OCI-LY1 (cell line): ENCODE data around the gene ZSCAN21.

Experiments used
- H2AFZ ChIP-seq: fragments of 200-600 bp; sonication (generic), shearing (Covaris generic); 2 replicates; pipeline ENCODE4 v1.6.0; 2014; ENCODE audit warnings: antibody characterized with exemption, mild to moderate bottlenecking, low read length
- H3F3A ChIP-seq: fragments of 200-600 bp; sonication (generic), shearing (Covaris generic); 2 replicates; pipeline ENCODE4 v1.6.0; 2014; ENCODE audit warnings: mild to moderate bottlenecking, antibody characterized with exemption, low read length, moderate library complexity; ENCODE audit not compliant: insufficient read depth
- H3K27ac ChIP-seq: fragments of 200-600 bp; sonication (generic); 2 replicates; pipeline ENCODE4 v1.5.1; 2014; ENCODE audit warnings: low read length, mixed run types, mild to moderate bottlenecking, low read depth; ENCODE audit not compliant: poor library complexity, severe bottlenecking
- H3K27me3 ChIP-seq: fragments of 200-600 bp; sonication (generic); 2 replicates; pipeline ENCODE4 v1.6.0; 2014; ENCODE audit warnings: antibody characterized with exemption, mild to moderate bottlenecking, low read length, moderate library complexity; ENCODE audit not compliant: insufficient read depth
- H3K36me3 ChIP-seq: fragments of 200-600 bp; sonication (generic); 2 replicates; pipeline ENCODE4 v1.6.1; 2014; ENCODE audit warnings: mild to moderate bottlenecking, antibody characterized with exemption, low read length, moderate library complexity, mixed read lengths; ENCODE audit not compliant: insufficient read depth
- H3K4me1 ChIP-seq: fragments of 200-600 bp; sonication (generic); 2 replicates; pipeline ENCODE4 v1.5.1; 2014; ENCODE audit warnings: mild to moderate bottlenecking, low read length, moderate library complexity; ENCODE audit not compliant: insufficient read depth, severe bottlenecking
- H3K4me2 ChIP-seq: fragments of 200-600 bp; sonication (generic), shearing (Covaris generic); 2 replicates; pipeline ENCODE4 v1.6.1; 2014; ENCODE audit warnings: low read length
- H3K4me3 ChIP-seq: fragments of 200-600 bp; sonication (generic); 2 replicates; pipeline ENCODE4 v1.5.1; 2014; ENCODE audit warnings: low read length, low read depth, mild to moderate bottlenecking, mixed read lengths; ENCODE audit not compliant: poor library complexity, severe bottlenecking
- H3K79me2 ChIP-seq: fragments of 200-600 bp; shearing (Covaris generic); 2 replicates; pipeline ENCODE4 v1.6.1; 2016; ENCODE audit warnings: mixed run types, low read length, mixed read lengths; ENCODE audit not compliant: insufficient read depth
- H3K9ac ChIP-seq: fragments of 200-600 bp; sonication (generic), shearing (Covaris generic); 2 replicates; pipeline ENCODE4 v1.6.1; 2014; ENCODE audit warnings: mild to moderate bottlenecking, low read length, mixed read lengths
- H3K9me2 ChIP-seq: fragments of 200-600 bp; sonication (generic), shearing (Covaris generic); 2 replicates; pipeline ENCODE4 v1.6.1; 2014; ENCODE audit warnings: low read depth, mild to moderate bottlenecking, low read length, mixed read lengths
- H3K9me3 ChIP-seq: fragments of 200-600 bp; shearing (Covaris generic); 2 replicates; pipeline ENCODE4 v1.6.1; 2014; ENCODE audit warnings: low read length, mixed read lengths
- H4K20me1 ChIP-seq: fragments of 200-600 bp; sonication (generic), shearing (Covaris generic); 2 replicates; pipeline ENCODE4 v1.6.0; 2016; ENCODE audit warnings: mild to moderate bottlenecking, low read length; ENCODE audit not compliant: insufficient read depth
- EZH2 ChIP-seq: fragments of 200-600 bp; sonication (generic), shearing (Covaris generic); IDR thresholded peaks from 2 replicates; pipeline ENCODE4 v1.8.0; 2017; ENCODE audit warnings: borderline replicate concordance, mixed run types, mild to moderate bottlenecking, antibody characterized with exemption, low read length, moderate library complexity, mixed read lengths
- TF ChIP-seq, protein P1 (sequence below): fragments of 200-600 bp; sonication (generic), shearing (Covaris generic); IDR thresholded peaks from 2 replicates; pipeline ENCODE4 v1.5.1; 2017; ENCODE audit warnings: mild to moderate bottlenecking, antibody characterized with exemption, low read length, moderate library complexity, mixed read lengths

The ZSCAN21 gene

DNA sequence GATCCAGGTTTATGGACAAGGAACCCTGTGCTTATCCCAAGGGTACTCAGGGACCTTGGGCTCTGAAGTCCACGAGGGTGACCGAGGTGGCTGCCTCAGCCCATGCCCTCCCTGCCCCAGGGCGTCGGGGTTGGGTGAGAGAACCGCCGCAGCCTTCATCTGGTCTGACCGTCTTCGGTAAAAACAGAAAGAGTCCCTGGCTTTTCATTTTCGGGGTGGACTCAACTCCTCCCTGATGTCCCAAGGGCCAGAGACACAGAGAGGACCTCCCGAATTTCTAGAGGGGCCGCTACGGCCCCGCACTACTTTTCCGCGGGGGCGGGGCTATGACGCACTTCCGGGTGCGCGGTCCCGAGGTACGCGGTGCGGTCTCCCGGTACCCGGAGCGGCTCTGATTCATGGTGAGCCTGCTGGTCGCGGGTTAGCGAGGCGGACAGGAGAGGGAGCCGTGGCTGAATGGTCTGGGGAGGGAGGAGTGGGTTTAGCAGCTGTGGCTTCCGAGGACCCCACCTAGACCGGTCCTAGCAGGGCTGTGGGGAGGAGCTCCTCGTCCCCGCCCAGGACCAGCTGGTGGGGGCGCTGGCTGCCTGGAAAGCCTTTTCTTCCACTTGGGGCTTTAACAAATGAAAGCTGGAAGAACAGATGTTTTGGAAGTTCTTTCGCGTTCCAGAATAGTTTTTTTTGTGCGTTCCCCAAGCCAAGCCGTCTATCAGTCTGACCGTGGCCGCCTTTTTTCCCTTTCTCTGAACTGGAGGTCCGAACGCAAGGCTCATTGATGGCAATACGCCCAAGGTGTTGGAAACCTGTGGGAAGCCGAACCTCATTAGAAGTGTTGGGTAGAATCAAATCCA, at the start of gene ZSCAN21:
TSS of gene ZSCAN21 (plus strand) at position 334 of the 851 bp plus-strand sequence. CDS start 7,233 bp downstream, outside the sequence.
- Histone ChIP-seq H3K9me3 (no peaks in the 10 kb centered on the region), H2AFZ (peak within 1 kb of the TSS; percentile 90), H3K4me1 (peaks cover 24% of the 10 kb centered on the region), H3K79me2 (no peaks in the 10 kb centered on the region), H3K36me3 (no peaks in the 10 kb centered on the region), H3K9me2 (no peaks in the 10 kb centered on the region), H4K20me1 (no peaks in the 10 kb centered on the region), H3K9ac (peak within 1 kb of the TSS; percentile 69), H3F3A (no peaks in the 10 kb centered on the region), H3K4me2 (peak within 1 kb of the TSS; percentile 82), H3K27me3 (no peaks in the 10 kb centered on the region), H3K27ac (peak within 1 kb of the TSS; percentile 46), H3K4me3 (peak within 1 kb of the TSS; percentile 71)
- TF ChIP-seq, protein P1, sequence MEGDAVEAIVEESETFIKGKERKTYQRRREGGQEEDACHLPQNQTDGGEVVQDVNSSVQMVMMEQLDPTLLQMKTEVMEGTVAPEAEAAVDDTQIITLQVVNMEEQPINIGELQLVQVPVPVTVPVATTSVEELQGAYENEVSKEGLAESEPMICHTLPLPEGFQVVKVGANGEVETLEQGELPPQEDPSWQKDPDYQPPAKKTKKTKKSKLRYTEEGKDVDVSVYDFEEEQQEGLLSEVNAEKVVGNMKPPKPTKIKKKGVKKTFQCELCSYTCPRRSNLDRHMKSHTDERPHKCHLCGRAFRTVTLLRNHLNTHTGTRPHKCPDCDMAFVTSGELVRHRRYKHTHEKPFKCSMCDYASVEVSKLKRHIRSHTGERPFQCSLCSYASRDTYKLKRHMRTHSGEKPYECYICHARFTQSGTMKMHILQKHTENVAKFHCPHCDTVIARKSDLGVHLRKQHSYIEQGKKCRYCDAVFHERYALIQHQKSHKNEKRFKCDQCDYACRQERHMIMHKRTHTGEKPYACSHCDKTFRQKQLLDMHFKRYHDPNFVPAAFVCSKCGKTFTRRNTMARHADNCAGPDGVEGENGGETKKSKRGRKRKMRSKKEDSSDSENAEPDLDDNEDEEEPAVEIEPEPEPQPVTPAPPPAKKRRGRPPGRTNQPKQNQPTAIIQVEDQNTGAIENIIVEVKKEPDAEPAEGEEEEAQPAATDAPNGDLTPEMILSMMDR, result peak; percentile 48
- no peak for TF ChIP-seq EZH2

DNA sequence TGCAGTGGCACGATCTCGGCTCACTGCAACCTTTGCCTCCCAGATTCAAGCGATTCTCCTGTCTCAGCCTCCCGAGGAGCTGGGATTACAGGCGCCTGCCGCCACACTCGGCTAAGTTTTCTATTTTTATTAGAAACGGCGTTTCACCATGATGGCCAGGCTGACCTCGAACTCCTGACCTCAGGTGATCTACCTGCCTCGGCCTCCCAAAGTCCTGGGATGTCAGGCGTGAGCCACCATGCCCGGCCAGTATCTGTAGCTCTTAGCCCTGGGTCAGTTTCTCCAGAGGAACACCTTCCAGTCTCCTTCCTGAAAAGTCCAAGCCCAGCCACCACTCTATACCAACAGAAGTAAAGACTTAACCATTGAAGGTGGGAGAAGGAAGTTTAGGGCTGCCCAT, 49.3 kb upstream of the ZSCAN21 start:
- H3K4me2 ChIP-seq, result no peak overlapping the region
- TF ChIP-seq EZH2, result no peak
- TF ChIP-seq, protein P1, result no peak

DNA sequence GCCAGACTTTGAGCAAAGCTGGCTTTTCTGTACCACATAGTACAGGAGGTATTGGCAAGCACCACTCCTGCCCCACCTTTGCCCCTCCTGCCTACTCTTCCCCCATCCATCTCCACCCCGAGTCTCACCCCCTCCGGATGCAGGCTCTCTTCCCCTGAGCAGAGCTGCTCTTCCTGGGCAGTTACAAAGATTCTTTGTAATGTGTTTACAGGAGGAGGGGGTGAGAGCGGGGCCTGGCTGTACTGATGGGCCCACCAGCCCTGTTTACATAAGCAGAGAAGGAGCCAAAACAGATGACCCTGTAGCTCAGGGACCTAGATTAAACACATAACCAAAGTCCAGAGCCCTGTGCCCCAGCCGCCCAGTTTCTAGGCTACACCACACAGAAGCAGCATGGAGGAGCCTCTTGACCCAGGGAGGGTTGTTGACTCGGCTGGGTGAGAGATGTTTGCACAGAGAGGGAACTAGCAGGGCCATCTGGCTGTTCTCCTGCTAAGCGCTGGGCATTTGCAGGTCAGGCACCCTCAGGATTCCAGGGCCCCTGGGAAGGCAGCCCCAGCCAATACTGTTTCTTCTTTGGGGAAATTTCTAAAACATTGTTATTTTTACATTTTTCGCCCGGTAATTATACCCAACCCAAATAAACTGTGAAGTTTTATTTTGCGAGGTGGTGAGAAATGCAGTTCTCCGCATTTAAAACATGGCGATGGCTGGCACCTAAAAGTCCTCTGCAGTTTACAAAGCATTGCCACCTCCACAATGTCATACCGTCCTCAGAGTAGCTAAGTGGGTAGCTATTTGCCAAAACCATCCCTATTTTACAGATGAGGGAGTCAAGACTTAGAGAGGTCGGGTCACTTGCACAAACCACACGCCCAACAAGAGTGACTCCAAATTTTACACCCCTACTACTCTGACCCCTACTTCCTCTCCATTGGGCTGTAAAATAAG, 45.6 kb upstream of the ZSCAN21 start:
- Histone ChIP-seq H3K36me3 (no peaks in the 10 kb centered on the region), H3K9me3 (no peaks in the 10 kb centered on the region), H3K27ac (no peak overlapping the region), H2AFZ (no peak overlapping the region), H4K20me1 (no peaks in the 10 kb centered on the region), H3F3A (no peaks in the 10 kb centered on the region), H3K4me3 (no peak overlapping the region), H3K27me3 (peaks cover 11% of the 10 kb centered on the region; the same call in 1 of the 2 replicates), H3K79me2 (no peaks in the 10 kb centered on the region), H3K4me1 (no peaks in the 10 kb centered on the region), H3K9ac (no peak overlapping the region), H3K4me2 (no peak overlapping the region), H3K9me2 (no peaks in the 10 kb centered on the region)
- TF ChIP-seq, protein P1, result no peak
- TF ChIP-seq EZH2, result no peak

More for the DNA sequence above, 49.3 kb upstream of the ZSCAN21 start:
- no peaks in the 10 kb centered on the region for H4K20me1 ChIP-seq
- peaks cover 14% of the 10 kb centered on the region for H3K4me1 ChIP-seq
- no peaks in the 10 kb centered on the region for H3K36me3 ChIP-seq
- no peaks in the 10 kb centered on the region for H3K9me2 ChIP-seq
- no peaks in the 10 kb centered on the region for H3K9me3 ChIP-seq
- H3K9ac ChIP-seq, result no peak overlapping the region
- no peaks in the 10 kb centered on the region for H3K79me2 ChIP-seq
- H3K27me3 ChIP-seq, result peaks cover 6% of the 10 kb centered on the region; the same call in 1 of the 2 replicates
- no peak overlapping the region for H3K27ac ChIP-seq
- H2AFZ ChIP-seq, result no peak overlapping the region
- H3K4me3 ChIP-seq, result no peak overlapping the region
- no peaks in the 10 kb centered on the region for H3F3A ChIP-seq
